ENCODE results near the gene SGPL1. TPM values are rescaled to one million over a fixed set of nuclear protein-coding genes. Genes with fewer than 3 reads are reported as not detected.
A peak's percentile ranks its signal among the peaks of the same experiment; 100 is the strongest.

SGPL1 gene
- total RNA-seq, 4 donors from 2014 or later = 12.9 to 31.0 (median 21.3) TPM

DNA sequence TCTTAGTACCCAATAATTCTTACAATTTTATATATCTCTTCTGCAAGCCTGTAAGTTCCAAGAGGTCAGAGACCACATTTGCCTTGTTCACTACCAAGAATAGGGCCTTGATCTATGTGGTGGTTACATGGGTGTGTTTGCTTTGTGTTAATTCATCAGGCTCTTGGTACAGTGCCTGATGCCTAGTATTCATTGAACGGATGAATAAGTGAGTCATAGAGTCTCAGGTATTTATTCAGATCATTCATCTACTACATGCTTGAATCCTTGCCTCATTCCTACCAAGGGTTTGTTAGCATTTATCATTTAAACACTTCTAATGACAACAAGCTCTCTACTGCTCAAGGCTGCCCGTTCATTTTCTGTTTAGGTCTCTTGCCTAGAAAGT, 11.3 kb upstream of the SGPL1 start:
- Histone ChIP-seq H3K4me1 (peaks cover 0 to 11% (median 7%) of the 10 kb centered on the region in 4 donors), H3K36me3 (no peaks in the 10 kb centered on the region), H3K27me3 (no peaks in the 10 kb centered on the region), H3K27ac (replicated peaks in 1 of 4) (no peak overlapping the region), H3K9me3 (no peaks in the 10 kb centered on the region), H3K4me3 (no peak overlapping the region)
- no peak for DNase-seq (ENCODE audit: extremely low spot score)
- WGBS = 33% methylated on average over 2 of the region's 2 CpGs
- no peak for TF ChIP-seq EP300 (IDR thresholded peaks at IDR 0.05)
- TF ChIP-seq POLR2AphosphoS5 (IDR thresholded peaks at IDR 0.05) = no peak
- no peak for TF ChIP-seq POLR2A (IDR thresholded peaks at IDR 0.05; ENCODE audit: low read depth)
- TF ChIP-seq, protein P1, sequence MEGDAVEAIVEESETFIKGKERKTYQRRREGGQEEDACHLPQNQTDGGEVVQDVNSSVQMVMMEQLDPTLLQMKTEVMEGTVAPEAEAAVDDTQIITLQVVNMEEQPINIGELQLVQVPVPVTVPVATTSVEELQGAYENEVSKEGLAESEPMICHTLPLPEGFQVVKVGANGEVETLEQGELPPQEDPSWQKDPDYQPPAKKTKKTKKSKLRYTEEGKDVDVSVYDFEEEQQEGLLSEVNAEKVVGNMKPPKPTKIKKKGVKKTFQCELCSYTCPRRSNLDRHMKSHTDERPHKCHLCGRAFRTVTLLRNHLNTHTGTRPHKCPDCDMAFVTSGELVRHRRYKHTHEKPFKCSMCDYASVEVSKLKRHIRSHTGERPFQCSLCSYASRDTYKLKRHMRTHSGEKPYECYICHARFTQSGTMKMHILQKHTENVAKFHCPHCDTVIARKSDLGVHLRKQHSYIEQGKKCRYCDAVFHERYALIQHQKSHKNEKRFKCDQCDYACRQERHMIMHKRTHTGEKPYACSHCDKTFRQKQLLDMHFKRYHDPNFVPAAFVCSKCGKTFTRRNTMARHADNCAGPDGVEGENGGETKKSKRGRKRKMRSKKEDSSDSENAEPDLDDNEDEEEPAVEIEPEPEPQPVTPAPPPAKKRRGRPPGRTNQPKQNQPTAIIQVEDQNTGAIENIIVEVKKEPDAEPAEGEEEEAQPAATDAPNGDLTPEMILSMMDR (IDR thresholded peaks at IDR 0.05) = no peak
- intact Hi-C loops (cut with DNase I) = no loop called here

DNA sequence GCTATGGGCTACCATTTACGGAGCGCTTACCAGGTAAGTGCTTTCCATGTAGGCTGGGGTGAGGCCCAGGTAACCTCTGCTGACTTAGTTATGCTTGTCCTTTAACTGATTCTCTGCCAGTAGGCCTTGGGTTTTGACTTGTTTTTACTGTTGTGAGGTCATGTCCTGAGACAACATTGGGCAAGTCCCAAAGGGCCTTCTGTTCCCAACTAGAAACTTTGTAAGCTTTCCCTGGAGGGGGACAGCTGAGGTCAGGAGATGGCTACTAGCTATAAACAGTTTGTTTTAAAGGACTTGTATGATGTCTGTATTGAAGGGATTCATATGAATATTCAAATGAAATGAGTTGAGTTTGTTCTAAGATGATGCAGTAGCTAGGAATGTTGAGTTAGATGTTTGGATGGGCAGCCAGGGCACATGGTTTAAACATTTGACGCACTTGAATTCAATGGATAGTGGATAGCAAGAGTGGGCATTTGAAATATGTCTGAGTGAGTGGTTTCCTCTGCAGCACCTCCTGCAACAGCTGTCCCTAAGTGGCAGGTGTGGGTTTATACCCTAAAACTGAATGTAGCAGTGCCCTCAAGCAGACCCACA, 10.0 kb upstream of the SGPL1 start:
- H3K36me3 ChIP-seq = no peaks in the 10 kb centered on the region
- no peak overlapping the region for H3K27ac ChIP-seq (replicated peaks in 1 of 4)
- WGBS = 99% methylated on average over 3 of the region's 3 CpGs
- TF ChIP-seq POLR2A (IDR thresholded peaks at IDR 0.05; ENCODE audit: low read depth) = no peak
- TF ChIP-seq, protein P1 (IDR thresholded peaks at IDR 0.05) = no peak
- TF ChIP-seq POLR2AphosphoS5 (IDR thresholded peaks at IDR 0.05) = no peak
- TF ChIP-seq EP300 (IDR thresholded peaks at IDR 0.05) = no peak
- H3K4me3 ChIP-seq = no peak overlapping the region
- intact Hi-C loops (cut with DNase I) = no loop called here
- H3K4me1 ChIP-seq = peaks cover 0 to 11% (median 7%) of the 10 kb centered on the region in 4 donors
- H3K27me3 ChIP-seq = no peaks in the 10 kb centered on the region
- DNase-seq (ENCODE audit: extremely low spot score) = peak; percentile 66
- H3K9me3 ChIP-seq = no peaks in the 10 kb centered on the region

DNA sequence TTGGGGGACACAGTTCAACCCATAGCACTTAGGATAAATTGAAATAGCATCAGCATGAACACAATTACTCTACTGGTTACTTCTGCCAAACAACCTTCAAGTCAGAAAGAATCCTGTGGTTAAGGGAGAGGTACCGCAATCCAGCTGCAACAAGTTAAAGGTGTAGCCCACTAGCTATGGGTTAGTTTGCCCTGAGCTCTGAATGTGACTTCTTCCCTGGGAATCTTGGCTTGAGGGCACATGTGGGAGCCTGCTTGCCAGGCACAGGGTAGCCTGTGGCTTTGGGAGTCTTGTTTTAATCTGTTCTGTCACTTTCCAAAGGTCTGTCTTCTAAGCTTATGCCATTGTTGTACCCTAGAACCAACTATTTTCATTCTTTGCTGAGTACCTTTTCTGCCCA, 8.9 kb upstream of the SGPL1 start:
- intact Hi-C loops (cut with DNase I) = no loop called here
- no peaks in the 10 kb centered on the region for H3K27me3 ChIP-seq
- H3K4me1 ChIP-seq = peaks cover 0 to 11% (median 7%) of the 10 kb centered on the region in 4 donors
- peak; percentile 37 for DNase-seq (ENCODE audit: extremely low spot score)
- TF ChIP-seq POLR2AphosphoS5 (IDR thresholded peaks at IDR 0.05) (no peak), POLR2A (IDR thresholded peaks at IDR 0.05; ENCODE audit: low read depth) (no peak), EP300 (IDR thresholded peaks at IDR 0.05) (no peak)
- TF ChIP-seq, protein P1 (IDR thresholded peaks at IDR 0.05) = no peak
- 100% methylated on average over 1 of the region's 1 CpG for WGBS
- H3K9me3 ChIP-seq = no peaks in the 10 kb centered on the region
- no peak overlapping the region for H3K4me3 ChIP-seq
- no peaks in the 10 kb centered on the region for H3K36me3 ChIP-seq
- no peak overlapping the region for H3K27ac ChIP-seq (replicated peaks in 1 of 4)

DNA sequence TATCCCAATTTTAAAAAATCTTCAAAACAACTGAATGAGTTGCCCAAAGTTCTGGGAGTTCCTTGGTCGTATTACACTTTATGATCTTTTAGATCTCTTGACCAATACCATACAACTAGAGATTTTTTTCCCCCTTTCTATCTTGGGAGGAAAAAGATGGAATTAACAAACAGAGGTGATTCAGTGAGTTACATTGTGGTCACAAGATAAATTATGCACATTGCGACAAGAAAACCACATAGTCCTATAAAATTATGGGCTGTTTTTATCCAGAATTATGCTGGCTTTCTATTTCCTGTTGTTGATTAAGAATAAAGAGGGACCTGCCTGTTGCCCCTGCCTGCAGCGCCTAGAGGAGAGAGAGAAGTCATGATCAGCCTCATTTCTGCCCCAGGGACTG, 8.2 kb upstream of the SGPL1 start:
- no peaks in the 10 kb centered on the region for H3K9me3 ChIP-seq
- no peaks in the 10 kb centered on the region for H3K36me3 ChIP-seq
- H3K27ac ChIP-seq (replicated peaks in 1 of 4) = no peak overlapping the region
- peak; percentile 42 for DNase-seq (ENCODE audit: extremely low spot score)
- WGBS = 69% methylated on average over 3 of the region's 3 CpGs
- H3K4me1 ChIP-seq = peaks cover 0 to 11% (median 7%) of the 10 kb centered on the region in 4 donors
- TF ChIP-seq POLR2AphosphoS5 (IDR thresholded peaks at IDR 0.05) (no peak), EP300 (IDR thresholded peaks at IDR 0.05) (no peak), POLR2A (IDR thresholded peaks at IDR 0.05; ENCODE audit: low read depth) (no peak)
- TF ChIP-seq, protein P1 (IDR thresholded peaks at IDR 0.05) = no peak
- H3K4me3 ChIP-seq = no peak overlapping the region
- intact Hi-C loops (cut with DNase I) = no loop called here
- no peaks in the 10 kb centered on the region for H3K27me3 ChIP-seq

Measured in esophagus muscularis mucosa (tissue), 4 donors.